NCI-H526 treated with DMSO at 0.1 percent for 48 hours (cell line): ENCODE measurements around the gene NSMCE3.

Source experiments
- DNase-seq: peaks from one replicate; lab custom pipeline; 2025; lab: John Stamatoyannopoulos, UW

The NSMCE3 gene

GRCh38 chr15:29269485-29270168 is at the start of gene NSMCE3:
Gene NSMCE3 (minus strand): TSS chr15:29269822. CDS start chr15:29269705, 117 bp downstream.
- DNase-seq, result peak; percentile 70

GRCh38 chr15:29316422-29316821 is 46.8 kb upstream of the NSMCE3 start:
- DNase-seq, result no peak

GRCh38 chr15:29312387-29312786 is 42.8 kb upstream of the NSMCE3 start:
- DNase-seq, result no peak

- DNase-seq, result no peak
These were observed 42.1 kb upstream of the NSMCE3 start for GRCh38 chr15:29311696-29312095.

- DNase-seq, result no peak
These were observed 39.5 kb upstream of the NSMCE3 start for GRCh38 chr15:29309139-29309538.

- DNase-seq, result no peak
These were observed 38.7 kb upstream of the NSMCE3 start for GRCh38 chr15:29308299-29308698.

GRCh38 chr15:29305556-29305955 is 35.9 kb upstream of the NSMCE3 start:
- no peak for DNase-seq

- no peak for DNase-seq
These were observed 33.2 kb upstream of the NSMCE3 start for GRCh38 chr15:29302871-29303270.

GRCh38 chr15:29299784-29300183 is 30.2 kb upstream of the NSMCE3 start:
- DNase-seq, result no peak

GRCh38 chr15:29299331-29299730 is 29.7 kb upstream of the NSMCE3 start:
- DNase-seq, result no peak

GRCh38 chr15:29294732-29295325 is 25.2 kb upstream of the NSMCE3 start:
- DNase-seq, result no peak

- DNase-seq, result no peak
These were observed 21.6 kb upstream of the NSMCE3 start for GRCh38 chr15:29291067-29291845.

- DNase-seq, result no peak
These were observed 19.6 kb upstream of the NSMCE3 start for GRCh38 chr15:29289173-29289572.

GRCh38 chr15:29285386-29285785 is 15.8 kb upstream of the NSMCE3 start:
- no peak for DNase-seq

- no peak for DNase-seq
These were observed 13.8 kb upstream of the NSMCE3 start for GRCh38 chr15:29283381-29283780.

GRCh38 chr15:29280514-29280913 is 10.9 kb upstream of the NSMCE3 start:
- DNase-seq, result no peak

- DNase-seq, result no peak
These were observed 8.9 kb upstream of the NSMCE3 start for GRCh38 chr15:29278436-29279105.

GRCh38 chr15:29276366-29276765 is 6.7 kb upstream of the NSMCE3 start:
- no peak for DNase-seq

- no peak for DNase-seq
These were observed 6.2 kb upstream of the NSMCE3 start for GRCh38 chr15:29275855-29276254.

GRCh38 chr15:29274946-29275345 is 5.3 kb upstream of the NSMCE3 start:
- no peak for DNase-seq

GRCh38 chr15:29272219-29272618 is 2.6 kb upstream of the NSMCE3 start:
- no peak for DNase-seq

GRCh38 chr15:29270976-29271375 is 1.4 kb upstream of the NSMCE3 start:
- DNase-seq, result no peak
